RWPE2 (cell line): Measurements from ENCODE around the gene SLC30A3.

Source experiments
- ATAC-seq: fragments of 200-7000 bp; cut with Tn5 transposase; 3 replicates; pipeline ENCODE4 v1.9.1; 2021; ENCODE audit warnings: low read depth
- DNase-seq: peaks from one replicate; pipeline ENCODE4 v3.0.0-alpha.2; 2020; ENCODE audit warnings: low spot score
- H3K27ac ChIP-seq: fragments of 450-650 bp; 2 replicates; pipeline ENCODE4 v1.5.1; 2017; ENCODE audit warnings: mild to moderate bottlenecking; ENCODE audit not compliant: poor library complexity, severe bottlenecking
- H3K27me3 ChIP-seq: fragments of 250-450 bp; sonication (Bioruptor Pico); 2 replicates; pipeline ENCODE4 v1.5.1; 2021; ENCODE audit warnings: mild to moderate bottlenecking, moderate library complexity; ENCODE audit not compliant: insufficient read depth, poor library complexity, severe bottlenecking
- H3K36me3 ChIP-seq: fragments of 250-450 bp; sonication (Bioruptor Pico); 2 replicates; pipeline ENCODE4 v1.5.1; 2020; ENCODE audit warnings: low read depth, mild to moderate bottlenecking, moderate library complexity
- H3K4me1 ChIP-seq: fragments of 250-450 bp; sonication (Bioruptor Pico); 2 replicates; pipeline ENCODE4 v1.5.1; 2021; ENCODE audit warnings: mild to moderate bottlenecking, moderate library complexity; ENCODE audit not compliant: insufficient read depth, poor library complexity, severe bottlenecking
- H3K4me3 ChIP-seq: fragments of 250-450 bp; sonication (Bioruptor Pico); 2 replicates; pipeline ENCODE4 v1.5.1; 2021; ENCODE audit warnings: mild to moderate bottlenecking, moderate library complexity; ENCODE audit not compliant: severe bottlenecking
- H3K9me3 ChIP-seq: fragments of 250-450 bp; sonication (Bioruptor Pico); 2 replicates; pipeline ENCODE4 v1.5.1; 2021; ENCODE audit warnings: mild to moderate bottlenecking, moderate library complexity; ENCODE audit not compliant: severe bottlenecking
- CTCF ChIP-seq: fragments of 450-650 bp; IDR thresholded peaks from one replicate; pipeline ENCODE4 v1.5.1; 2017; ENCODE audit warnings: mild to moderate bottlenecking, moderate library complexity; ENCODE audit not compliant: poor library complexity, severe bottlenecking

SLC30A3 gene

DNA sequence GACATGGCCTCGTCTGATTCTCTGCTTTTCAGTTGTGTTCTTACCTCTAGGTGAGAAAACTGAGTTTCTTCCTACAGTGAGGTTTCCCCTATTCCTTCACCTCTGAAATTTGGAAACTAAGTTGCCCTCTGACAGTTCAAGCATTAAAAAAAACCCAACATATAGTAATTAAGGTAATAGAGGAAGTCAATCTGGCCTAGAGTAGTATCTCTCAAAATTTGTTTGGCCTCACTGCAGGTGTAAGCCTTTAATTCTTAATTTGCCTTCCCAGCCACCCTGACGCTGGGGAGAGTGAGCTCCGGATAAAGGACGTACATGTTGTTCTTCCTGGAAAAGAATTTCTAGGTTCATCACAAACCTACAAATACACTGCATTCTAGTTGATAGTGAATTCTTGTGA lies 44.2 kb downstream of the SLC30A3 start:
- peak overlapping the region; percentile 53 for H3K27ac ChIP-seq
- DNase-seq (no peak), ATAC-seq (no peak)
- no peaks in the 10 kb centered on the region for H3K27me3 ChIP-seq
- H3K4me1 ChIP-seq = peaks cover 9% of the 10 kb centered on the region
- TF ChIP-seq CTCF = no peak
- H3K9me3 ChIP-seq = no peaks in the 10 kb centered on the region
- peaks cover 86% of the 10 kb centered on the region for H3K36me3 ChIP-seq
- no peak overlapping the region for H3K4me3 ChIP-seq

DNA sequence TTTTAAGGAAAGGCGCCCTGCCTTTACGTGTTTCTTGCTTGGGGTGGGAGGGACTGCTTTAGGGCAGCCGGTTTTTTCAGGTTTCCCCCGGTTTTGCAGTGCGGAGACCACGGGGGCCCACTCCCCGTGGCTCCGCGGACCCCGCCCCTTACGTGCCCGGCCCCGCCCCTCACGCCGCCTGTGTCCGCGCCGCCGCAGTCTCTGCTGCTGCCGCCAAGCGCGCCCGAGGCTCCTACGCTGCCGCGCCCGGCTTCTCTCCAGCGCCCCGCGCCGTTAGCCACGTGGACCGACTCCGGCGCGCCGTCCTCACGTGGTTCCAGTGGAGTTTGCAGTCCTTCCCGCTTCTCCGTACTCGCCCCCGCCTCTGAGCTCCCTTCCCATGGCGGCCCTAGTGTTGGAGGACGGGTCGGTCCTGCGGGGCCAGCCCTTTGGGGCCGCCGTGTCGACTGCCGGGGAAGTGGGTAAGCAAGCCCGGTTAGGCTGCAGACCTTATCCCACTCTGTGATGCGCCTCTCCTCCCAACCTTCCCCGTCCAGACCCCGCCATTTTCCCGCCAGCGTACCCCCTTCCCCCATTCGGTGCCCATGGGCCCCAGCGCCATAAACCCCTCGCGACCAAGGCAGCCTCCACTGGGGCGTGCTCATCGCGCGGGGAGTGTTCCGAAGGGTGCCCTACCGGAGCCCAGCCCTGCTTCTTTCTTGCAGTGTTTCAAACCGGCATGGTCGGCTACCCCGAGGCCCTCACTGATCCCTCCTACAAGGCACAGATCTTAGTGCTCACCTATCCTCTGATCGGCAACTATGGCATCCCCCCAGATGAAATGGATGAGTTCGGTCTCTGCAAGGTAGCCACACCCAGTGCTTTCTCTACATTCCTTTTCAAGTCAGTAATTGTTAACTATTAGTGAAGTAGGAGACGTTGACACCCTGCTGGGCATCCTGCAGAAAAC lies 45.4 kb downstream of the SLC30A3 start, which contains the start of gene CAD:
TSS of gene CAD (plus strand) at position 197 of the 949 bp plus-strand sequence. CDS start at position 380, 183 bp downstream.
- peaks cover 9% of the 10 kb centered on the region for H3K4me1 ChIP-seq
- DNase-seq = no peak
- H3K36me3 ChIP-seq = peaks cover 81% of the 10 kb centered on the region
- H3K4me3 ChIP-seq = peak within 1 kb of the TSS; percentile 87
- TF ChIP-seq CTCF = no peak
- H3K27ac ChIP-seq = peak within 1 kb of the TSS; percentile 53
- no peaks in the 10 kb centered on the region for H3K27me3 ChIP-seq
- ATAC-seq = peak; percentile 87
- H3K9me3 ChIP-seq = no peaks in the 10 kb centered on the region

- no peak for ATAC-seq
- peak overlapping the region; percentile 87 for H3K4me3 ChIP-seq
These were observed 46.3 kb downstream of the SLC30A3 start for GRCh38 chr2:27216416-27217137.

GRCh38 chr2:27214941-27215340 lies 47.9 kb downstream of the SLC30A3 start:
- H3K27me3 ChIP-seq = no peaks in the 10 kb centered on the region
- no peaks in the 10 kb centered on the region for H3K9me3 ChIP-seq
- ATAC-seq (no peak), DNase-seq (no peak)
- H3K4me3 ChIP-seq = no peak overlapping the region
- no peak for TF ChIP-seq CTCF
- H3K36me3 ChIP-seq = peaks cover 56% of the 10 kb centered on the region
- H3K27ac ChIP-seq = no peak overlapping the region
- peaks cover 9% of the 10 kb centered on the region for H3K4me1 ChIP-seq

More at GRCh38 chr2:27216416-27217137, 46.3 kb downstream of the SLC30A3 start:
- peaks cover 73% of the 10 kb centered on the region for H3K36me3 ChIP-seq
- H3K27me3 ChIP-seq = no peaks in the 10 kb centered on the region
- H3K9me3 ChIP-seq = no peaks in the 10 kb centered on the region
- H3K27ac ChIP-seq = peak overlapping the region; percentile 53
- DNase-seq = no peak
- peaks cover 9% of the 10 kb centered on the region for H3K4me1 ChIP-seq
- TF ChIP-seq CTCF = no peak
